ENCODE data around the gene DNAJA1.

DNA sequence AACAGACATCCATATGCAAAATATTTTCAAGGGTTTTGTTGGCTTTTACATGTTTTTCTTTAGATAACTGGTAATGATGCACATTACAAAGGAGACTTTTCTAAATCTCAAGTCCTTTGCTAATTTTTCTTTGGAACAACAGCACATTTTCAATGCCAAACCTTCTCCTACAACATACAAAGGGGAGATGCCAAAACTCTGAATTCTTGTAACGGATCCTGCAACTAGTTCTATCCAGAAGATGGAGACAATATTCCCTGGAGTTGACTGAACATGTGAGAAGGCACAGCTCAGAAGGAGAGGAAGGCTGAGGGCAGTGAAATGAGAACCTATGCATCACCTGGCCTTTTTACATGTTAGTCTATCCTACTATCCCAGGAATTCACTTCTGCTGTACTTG lies 21.0 kb downstream of the DNAJA1 start:
- TF ChIP-seq, protein P1, sequence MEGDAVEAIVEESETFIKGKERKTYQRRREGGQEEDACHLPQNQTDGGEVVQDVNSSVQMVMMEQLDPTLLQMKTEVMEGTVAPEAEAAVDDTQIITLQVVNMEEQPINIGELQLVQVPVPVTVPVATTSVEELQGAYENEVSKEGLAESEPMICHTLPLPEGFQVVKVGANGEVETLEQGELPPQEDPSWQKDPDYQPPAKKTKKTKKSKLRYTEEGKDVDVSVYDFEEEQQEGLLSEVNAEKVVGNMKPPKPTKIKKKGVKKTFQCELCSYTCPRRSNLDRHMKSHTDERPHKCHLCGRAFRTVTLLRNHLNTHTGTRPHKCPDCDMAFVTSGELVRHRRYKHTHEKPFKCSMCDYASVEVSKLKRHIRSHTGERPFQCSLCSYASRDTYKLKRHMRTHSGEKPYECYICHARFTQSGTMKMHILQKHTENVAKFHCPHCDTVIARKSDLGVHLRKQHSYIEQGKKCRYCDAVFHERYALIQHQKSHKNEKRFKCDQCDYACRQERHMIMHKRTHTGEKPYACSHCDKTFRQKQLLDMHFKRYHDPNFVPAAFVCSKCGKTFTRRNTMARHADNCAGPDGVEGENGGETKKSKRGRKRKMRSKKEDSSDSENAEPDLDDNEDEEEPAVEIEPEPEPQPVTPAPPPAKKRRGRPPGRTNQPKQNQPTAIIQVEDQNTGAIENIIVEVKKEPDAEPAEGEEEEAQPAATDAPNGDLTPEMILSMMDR (IDR thresholded peaks at IDR 0.05), result no peak
- no peak for TF ChIP-seq EP300 (IDR thresholded peaks at IDR 0.05)
